ENCODE measurements around the gene ONECUT3.

Gene ONECUT3

DNA sequence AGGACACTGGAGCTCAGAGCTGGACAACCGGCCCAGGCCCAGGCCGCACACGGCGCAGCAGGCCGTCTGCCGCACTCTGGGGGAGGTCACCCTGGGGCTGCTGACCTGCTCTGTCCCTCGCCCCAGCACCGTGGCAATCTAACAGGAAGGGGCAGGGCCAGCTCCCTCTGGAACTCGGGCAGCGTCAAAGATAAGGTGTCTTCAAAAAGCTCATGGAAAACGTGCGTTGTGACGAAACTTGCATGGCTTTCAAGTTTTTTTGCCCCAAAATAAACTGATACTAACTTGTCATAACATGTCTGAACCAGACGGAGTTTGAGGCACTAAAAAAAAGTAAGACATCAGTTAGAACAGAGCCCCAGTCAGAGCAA, 70.9 kb downstream of the ONECUT3 start:
- Histone ChIP-seq H3K79me1 (ENCODE audit: low read length) (no peaks in the 10 kb centered on the region), H3K4me3 (ENCODE audit: low read depth, low read length) (no peak overlapping the region), H3K79me2 (ENCODE audit: control insufficient read depth, insufficient read depth, low read length, poor library complexity) (no peaks in the 10 kb centered on the region), H3K27me3 (ENCODE audit: insufficient read depth, low read length) (no peaks in the 10 kb centered on the region), H4K8ac (ENCODE audit: low read depth, low read length) (no peak overlapping the region), H3K14ac (ENCODE audit: low read length) (no peak overlapping the region), H3K18ac (ENCODE audit: low read length) (no peak overlapping the region), H4K12ac (ENCODE audit: low read depth, low read length) (no peak overlapping the region), H3K27ac (ENCODE audit: low read depth, low read length) (no peak overlapping the region), H2BK12ac (ENCODE audit: low read length) (no peak overlapping the region), H3K23ac (ENCODE audit: low read length) (no peak overlapping the region), H3K9me3 (ENCODE audit: insufficient read depth, low read depth, low read length) (no peaks in the 10 kb centered on the region), H2BK5ac (ENCODE audit: low read depth, low read length, poor library complexity) (no peak overlapping the region), H2AFZ (ENCODE audit: insufficient read depth, low read length, poor library complexity) (no peak overlapping the region), H3K36me3 (ENCODE audit: control insufficient read depth in 1 of 2, insufficient read depth in 2 of 2, low read length in 2 of 2) (peaks cover 79 to 83% of the 10 kb centered on the region in 2 experiments), H3K4me2 (ENCODE audit: low read length) (no peak overlapping the region), H3K4ac (ENCODE audit: low read depth, low read length) (no peak overlapping the region), H4K91ac (ENCODE audit: low read depth, low read length) (no peak overlapping the region), H3K4me1 (ENCODE audit: control insufficient read depth in 1 of 2, insufficient read depth in 2 of 2, low read length in 2 of 2) (no peaks in the 10 kb centered on the region), H2AK5ac (ENCODE audit: low read length) (no peak overlapping the region), H2BK120ac (ENCODE audit: insufficient read depth, low read length, poor library complexity) (no peak overlapping the region), H3K9ac (ENCODE audit: low read length) (no peak overlapping the region)
- no peak for DNase-seq
- WGBS (ENCODE audit: extremely low coverage, insufficient coverage, insufficient read length): no CpG with 5 or more reads among the region's 14 CpGs

- WGBS (ENCODE audit: extremely low coverage, insufficient coverage, insufficient read length): no CpG with 5 or more reads among the region's 15 CpGs
- peak; percentile 77 to 92 for DNase-seq
Measured at GRCh38 chr19:1825909-1826556, 72.7 kb downstream of the ONECUT3 start.

GRCh38 chr19:1826557-1827521, 73.5 kb downstream of the ONECUT3 start:
- Histone ChIP-seq H3K23ac (ENCODE audit: low read length) (no peak overlapping the region), H3K4me3 (ENCODE audit: low read depth, low read length) (no peak overlapping the region), H3K27ac (ENCODE audit: low read depth, low read length) (no peak overlapping the region), H3K79me2 (ENCODE audit: control insufficient read depth, insufficient read depth, low read length, poor library complexity) (no peaks in the 10 kb centered on the region), H2BK120ac (ENCODE audit: insufficient read depth, low read length, poor library complexity) (no peak overlapping the region), H3K27me3 (ENCODE audit: insufficient read depth, low read length) (no peaks in the 10 kb centered on the region), H3K4me2 (ENCODE audit: low read length) (no peak overlapping the region), H3K9me3 (ENCODE audit: insufficient read depth, low read depth, low read length) (no peaks in the 10 kb centered on the region), H4K91ac (ENCODE audit: low read depth, low read length) (no peak overlapping the region), H3K4me1 (ENCODE audit: control insufficient read depth in 1 of 2, insufficient read depth in 2 of 2, low read length in 2 of 2) (no peaks in the 10 kb centered on the region), H3K4ac (ENCODE audit: low read depth, low read length) (no peak overlapping the region), H4K8ac (ENCODE audit: low read depth, low read length) (no peak overlapping the region), H3K36me3 (ENCODE audit: control insufficient read depth in 1 of 2, insufficient read depth in 2 of 2, low read length in 2 of 2) (peaks cover 71 to 72% of the 10 kb centered on the region in 2 experiments), H2AFZ (ENCODE audit: insufficient read depth, low read length, poor library complexity) (no peak overlapping the region), H2BK12ac (ENCODE audit: low read length) (no peak overlapping the region), H3K9ac (ENCODE audit: low read length) (no peak overlapping the region), H2BK5ac (ENCODE audit: low read depth, low read length, poor library complexity) (no peak overlapping the region), H3K18ac (ENCODE audit: low read length) (no peak overlapping the region), H2AK5ac (ENCODE audit: low read length) (no peak overlapping the region), H3K14ac (ENCODE audit: low read length) (no peak overlapping the region), H4K12ac (ENCODE audit: low read depth, low read length) (no peak overlapping the region), H3K79me1 (ENCODE audit: low read length) (no peaks in the 10 kb centered on the region)
- DNase-seq: no peak
- no CpG with 5 or more reads among the region's 63 CpGs for WGBS (ENCODE audit: extremely low coverage, insufficient coverage, insufficient read length)

More at GRCh38 chr19:1825909-1826556, 72.7 kb downstream of the ONECUT3 start:
- Histone ChIP-seq H3K23ac (ENCODE audit: low read length) (no peak overlapping the region), H3K4me1 (ENCODE audit: control insufficient read depth in 1 of 2, insufficient read depth in 2 of 2, low read length in 2 of 2) (no peaks in the 10 kb centered on the region), H3K14ac (ENCODE audit: low read length) (no peak overlapping the region), H3K18ac (ENCODE audit: low read length) (no peak overlapping the region), H3K9me3 (ENCODE audit: insufficient read depth, low read depth, low read length) (no peaks in the 10 kb centered on the region), H4K91ac (ENCODE audit: low read depth, low read length) (no peak overlapping the region), H2BK5ac (ENCODE audit: low read depth, low read length, poor library complexity) (no peak overlapping the region), H3K4me2 (ENCODE audit: low read length) (no peak overlapping the region), H3K79me2 (ENCODE audit: control insufficient read depth, insufficient read depth, low read length, poor library complexity) (no peaks in the 10 kb centered on the region), H3K9ac (ENCODE audit: low read length) (no peak overlapping the region), H3K27me3 (ENCODE audit: insufficient read depth, low read length) (no peaks in the 10 kb centered on the region), H2BK120ac (ENCODE audit: insufficient read depth, low read length, poor library complexity) (no peak overlapping the region), H3K27ac (ENCODE audit: low read depth, low read length) (no peak overlapping the region), H3K4me3 (ENCODE audit: low read depth, low read length) (no peak overlapping the region), H3K36me3 (ENCODE audit: control insufficient read depth in 1 of 2, insufficient read depth in 2 of 2, low read length in 2 of 2) (peaks cover 75 to 77% of the 10 kb centered on the region in 2 experiments), H2BK12ac (ENCODE audit: low read length) (no peak overlapping the region), H2AK5ac (ENCODE audit: low read length) (no peak overlapping the region), H2AFZ (ENCODE audit: insufficient read depth, low read length, poor library complexity) (no peak overlapping the region), H3K79me1 (ENCODE audit: low read length) (no peaks in the 10 kb centered on the region), H3K4ac (ENCODE audit: low read depth, low read length) (no peak overlapping the region), H4K12ac (ENCODE audit: low read depth, low read length) (no peak overlapping the region), H4K8ac (ENCODE audit: low read depth, low read length) (no peak overlapping the region)

GRCh38 chr19:1827566-1828278, 74.4 kb downstream of the ONECUT3 start:
- WGBS (ENCODE audit: extremely low coverage, insufficient coverage, insufficient read length): no CpG with 5 or more reads among the region's 41 CpGs
- H3K27ac ChIP-seq (ENCODE audit: low read depth, low read length): no peak overlapping the region
- H4K8ac ChIP-seq (ENCODE audit: low read depth, low read length): no peak overlapping the region
- H3K36me3 ChIP-seq (ENCODE audit: control insufficient read depth in 1 of 2, insufficient read depth in 2 of 2, low read length in 2 of 2): peaks cover 63 to 68% of the 10 kb centered on the region in 2 experiments
- H3K4me1 ChIP-seq (ENCODE audit: control insufficient read depth in 1 of 2, insufficient read depth in 2 of 2, low read length in 2 of 2): no peaks in the 10 kb centered on the region
- no peak overlapping the region for H2BK5ac ChIP-seq (ENCODE audit: low read depth, low read length, poor library complexity)
- no peak overlapping the region for H2BK120ac ChIP-seq (ENCODE audit: insufficient read depth, low read length, poor library complexity)
- no peak overlapping the region for H3K4me3 ChIP-seq (ENCODE audit: low read depth, low read length)
- no peak overlapping the region for H2AFZ ChIP-seq (ENCODE audit: insufficient read depth, low read length, poor library complexity)
- no peak overlapping the region for H4K91ac ChIP-seq (ENCODE audit: low read depth, low read length)
- no peak overlapping the region for H3K14ac ChIP-seq (ENCODE audit: low read length)
- H3K79me1 ChIP-seq (ENCODE audit: low read length): no peaks in the 10 kb centered on the region
- no peak overlapping the region for H4K12ac ChIP-seq (ENCODE audit: low read depth, low read length)
- no peak overlapping the region for H3K23ac ChIP-seq (ENCODE audit: low read length)
- H3K18ac ChIP-seq (ENCODE audit: low read length): no peak overlapping the region
- no peaks in the 10 kb centered on the region for H3K9me3 ChIP-seq (ENCODE audit: insufficient read depth, low read depth, low read length)
- DNase-seq: no peak
- no peaks in the 10 kb centered on the region for H3K27me3 ChIP-seq (ENCODE audit: insufficient read depth, low read length)
- H3K9ac ChIP-seq (ENCODE audit: low read length): no peak overlapping the region
- H3K4me2 ChIP-seq (ENCODE audit: low read length): no peak overlapping the region
- H2BK12ac ChIP-seq (ENCODE audit: low read length): no peak overlapping the region
- H3K4ac ChIP-seq (ENCODE audit: low read depth, low read length): no peak overlapping the region
- no peak overlapping the region for H2AK5ac ChIP-seq (ENCODE audit: low read length)
- H3K79me2 ChIP-seq (ENCODE audit: control insufficient read depth, insufficient read depth, low read length, poor library complexity): no peaks in the 10 kb centered on the region

Measured in trophoblast cell (in vitro differentiated cells and primary cell).